HG03457 (cell line): Measurements from ENCODE around the gene PIP5KL1.

Experiments
- ATAC-seq: cut with Tn5 transposase; IDR thresholded peaks from one replicate; pipeline ENCODE4 v1.9.1; 2021; ENCODE audit warnings: moderate number of reproducible peaks; ENCODE audit not compliant: unreplicated experiment

Gene PIP5KL1

GRCh38 chr9:127875306-127875966 lies 55.1 kb downstream of the PIP5KL1 start:
- no peak for ATAC-seq

- no peak for ATAC-seq
Observed at GRCh38 chr9:127874301-127875221, 56.0 kb downstream of the PIP5KL1 start.

DNA sequence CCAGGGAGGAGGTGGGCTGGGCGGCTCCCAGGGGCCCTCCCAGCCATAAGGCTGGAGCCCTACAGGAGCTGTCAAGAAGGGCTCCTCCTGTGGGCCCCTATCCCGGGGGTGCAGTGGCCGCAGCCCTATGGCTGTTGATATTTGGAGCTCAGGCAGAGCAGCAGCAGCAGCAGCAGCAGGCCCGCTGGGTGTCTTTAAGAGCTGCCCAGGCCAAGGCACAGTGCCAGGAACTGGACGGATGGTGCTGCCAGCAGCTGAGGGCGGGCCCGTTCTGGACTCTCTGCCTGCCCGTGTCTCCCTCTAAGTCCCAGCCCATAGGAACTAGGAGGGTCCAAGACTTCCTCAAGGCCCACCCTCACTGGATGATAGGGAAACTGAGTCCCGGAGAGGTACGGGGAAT lies 56.7 kb downstream of the PIP5KL1 start:
- no peak for ATAC-seq

DNA sequence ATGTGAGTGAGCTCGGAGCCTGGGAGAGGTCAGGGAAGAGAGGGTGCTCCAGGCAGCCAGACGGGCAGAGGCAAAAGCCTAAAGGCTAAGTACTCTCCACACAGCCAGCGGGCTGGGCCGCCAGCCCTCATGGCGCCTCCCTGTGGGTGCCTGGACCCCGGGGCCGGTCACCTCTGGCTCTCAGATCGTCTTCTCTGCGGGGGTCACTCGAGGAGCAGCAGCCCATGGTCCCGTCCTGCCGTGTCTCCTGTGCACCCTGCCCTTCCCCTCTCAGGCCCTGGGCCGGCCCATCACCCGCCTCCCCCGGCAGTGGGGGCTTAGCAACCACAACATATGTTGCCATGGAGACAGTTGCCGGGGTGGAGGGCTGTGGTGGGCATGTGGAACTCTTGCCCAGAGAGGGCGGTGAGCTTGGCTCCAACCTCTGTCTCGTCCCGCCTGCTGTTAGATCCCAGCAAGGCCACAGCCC lies 57.3 kb downstream of the PIP5KL1 start:
- no peak for ATAC-seq

DNA sequence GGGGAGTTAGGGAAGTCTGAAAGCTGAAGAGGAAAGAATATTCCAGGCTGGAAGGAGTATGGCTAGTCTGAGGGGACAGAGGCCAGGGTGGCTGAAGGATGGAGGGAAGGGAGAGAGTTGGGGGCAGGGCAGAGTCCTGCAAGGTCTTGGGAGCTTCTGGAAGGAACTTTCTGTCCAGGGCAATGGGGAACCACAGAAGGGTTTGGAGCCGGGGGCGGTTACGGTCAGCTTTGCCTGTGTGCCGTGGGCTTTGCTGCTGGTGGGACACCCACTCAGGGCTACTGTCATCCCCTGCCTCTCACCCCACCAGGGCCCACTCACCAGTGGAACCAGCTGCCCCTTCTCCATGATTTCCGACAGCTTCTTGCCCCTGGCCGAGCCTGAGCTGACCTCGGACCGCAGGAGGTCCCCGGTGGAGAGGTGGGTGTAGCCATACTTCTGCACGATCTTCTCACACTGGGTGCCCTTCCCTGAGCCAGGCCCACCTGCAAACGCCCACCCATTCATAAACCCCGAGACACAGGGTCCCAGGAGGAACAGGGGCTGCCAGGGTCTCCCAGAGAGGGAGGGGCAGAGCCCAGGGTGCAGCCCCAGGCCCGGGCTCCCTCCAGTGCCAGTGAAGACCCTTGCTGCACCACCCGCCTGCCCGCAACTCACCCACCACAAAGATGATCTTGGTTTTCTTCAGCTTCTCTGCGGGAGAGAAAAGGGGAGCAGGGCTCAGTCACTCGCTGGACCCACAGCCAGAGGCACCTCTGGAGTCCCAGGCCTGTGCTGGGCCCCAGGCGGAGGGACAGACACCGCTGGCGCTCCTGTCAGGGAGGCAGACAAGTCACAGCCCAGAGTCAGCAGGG lies 58.0 kb downstream of the PIP5KL1 start:
- no peak for ATAC-seq

GRCh38 chr9:127871531-127871930 lies 59.0 kb downstream of the PIP5KL1 start:
- no peak for ATAC-seq

DNA sequence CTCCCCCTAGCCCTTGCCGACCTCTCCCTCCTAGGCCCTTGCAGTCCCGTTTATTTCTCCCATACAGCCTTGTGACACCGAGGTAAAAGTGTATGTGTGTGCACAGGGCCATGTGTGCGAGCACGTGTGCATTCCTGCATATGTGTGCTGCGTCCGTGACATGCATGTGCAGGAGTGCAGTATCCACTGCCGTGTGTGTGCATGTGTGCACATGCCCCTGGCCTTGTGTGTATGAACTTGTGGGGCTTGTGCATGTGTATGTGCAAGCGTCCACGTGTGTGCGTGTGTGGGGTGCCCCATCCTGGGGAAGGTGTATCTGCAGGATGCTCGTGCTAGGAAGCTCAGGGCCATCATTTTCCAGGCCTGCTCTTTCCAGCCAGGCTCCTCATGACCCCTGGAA lies 59.7 kb downstream of the PIP5KL1 start:
- no peak for ATAC-seq
